ENCODE data around the gene ACTRT2. TPM values are rescaled to one million over a fixed set of nuclear protein-coding genes. Genes with fewer than 3 reads are reported as not detected.

Gene ACTRT2
- polyA plus RNA-seq, 1 of the 3 experiments (the other 2 are of a cell fraction) = not detected

DNA sequence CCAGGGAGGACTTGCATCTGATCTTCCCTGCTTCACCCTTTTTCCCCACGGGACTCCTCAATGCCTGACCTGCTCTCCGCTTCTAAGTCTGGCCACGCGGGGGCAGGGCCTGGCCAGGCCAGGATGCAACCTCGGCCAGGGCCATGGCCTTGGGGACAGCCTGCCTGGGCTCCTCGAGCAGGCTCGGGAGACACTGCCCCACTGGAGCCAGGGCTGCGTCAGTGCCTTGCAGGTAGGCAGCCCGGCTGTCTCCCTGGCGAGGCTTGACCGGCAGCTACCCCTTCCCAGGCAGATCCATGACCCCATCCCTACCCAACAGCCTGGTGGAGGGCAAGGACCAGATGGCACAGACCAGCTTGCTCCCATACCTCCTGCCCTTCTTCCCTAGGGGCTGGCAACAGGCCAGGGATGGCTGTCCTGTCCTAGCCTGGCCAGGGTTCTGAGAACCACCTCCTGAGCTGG, 45.0 kb downstream of the ACTRT2 start:
- peaks cover 53% of the 10 kb centered on the region for H3K27me3 ChIP-seq (ENCODE audit: insufficient read depth)
- H3K4me1 ChIP-seq (ENCODE audit: control insufficient read depth in 1 of 2, insufficient read depth in 2 of 2, low read depth in 1 of 2, low read length in 1 of 2) = no peaks in the 10 kb centered on the region
- no peak overlapping the region for H3K9ac ChIP-seq
- ChIA-PET POLR2A (no interaction called here), CTCF (interaction anchor here (0.7 to 1.2 kb wide), 4 partner anchors 12 to 358 kb away, joined by 3 to 4 read pairs (median 3); no protein-coding TSS in a partner anchor)
- H3K9me3 ChIP-seq = no peaks in the 10 kb centered on the region
- no peaks in the 10 kb centered on the region for H3F3A ChIP-seq (replicated peaks; ENCODE audit: insufficient read depth)
- no peaks in the 10 kb centered on the region for H3K79me2 ChIP-seq (ENCODE audit: insufficient read depth)
- no peak overlapping the region for H3K27ac ChIP-seq (ENCODE audit: low read depth in 2 of 2, low read length in 1 of 2)
- TF ChIP-seq SMC3 (IDR thresholded peaks at IDR 0.05; ENCODE audit: low read depth, low read length) = peak; percentile 37; the same call in 1 of the 2 replicates
- no peak for TF ChIP-seq CHD2 (IDR thresholded peaks at IDR 0.05; ENCODE audit: low read length, partially characterized antibody)
- TF ChIP-seq GATA2 (CRISPR knock-in tag; IDR thresholded peaks at IDR 0.05) = no peak
- TF ChIP-seq, protein P1, sequence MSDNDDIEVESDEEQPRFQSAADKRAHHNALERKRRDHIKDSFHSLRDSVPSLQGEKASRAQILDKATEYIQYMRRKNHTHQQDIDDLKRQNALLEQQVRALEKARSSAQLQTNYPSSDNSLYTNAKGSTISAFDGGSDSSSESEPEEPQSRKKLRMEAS (IDR thresholded peaks at IDR 0.05; ENCODE audit: low read depth) = no peak
- no peak for TF ChIP-seq EZH2phosphoT487 (IDR thresholded peaks at IDR 0.05; ENCODE audit: borderline replicate concordance, low read depth)
- peak; percentile 47 for TF ChIP-seq RAD21 (IDR thresholded peaks at IDR 0.05; ENCODE audit: low read length)
- TF ChIP-seq, protein P2, sequence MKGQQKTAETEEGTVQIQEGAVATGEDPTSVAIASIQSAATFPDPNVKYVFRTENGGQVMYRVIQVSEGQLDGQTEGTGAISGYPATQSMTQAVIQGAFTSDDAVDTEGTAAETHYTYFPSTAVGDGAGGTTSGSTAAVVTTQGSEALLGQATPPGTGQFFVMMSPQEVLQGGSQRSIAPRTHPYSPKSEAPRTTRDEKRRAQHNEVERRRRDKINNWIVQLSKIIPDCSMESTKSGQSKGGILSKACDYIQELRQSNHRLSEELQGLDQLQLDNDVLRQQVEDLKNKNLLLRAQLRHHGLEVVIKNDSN (IDR thresholded peaks at IDR 0.05; ENCODE audit: borderline replicate concordance, low read depth) = no peak
- no peak for TF ChIP-seq JUND (IDR thresholded peaks at IDR 0.05)
- no peak for TF ChIP-seq MXI1 (IDR thresholded peaks at IDR 0.05; ENCODE audit: low read depth, low read length)
- TF ChIP-seq, protein P3, sequence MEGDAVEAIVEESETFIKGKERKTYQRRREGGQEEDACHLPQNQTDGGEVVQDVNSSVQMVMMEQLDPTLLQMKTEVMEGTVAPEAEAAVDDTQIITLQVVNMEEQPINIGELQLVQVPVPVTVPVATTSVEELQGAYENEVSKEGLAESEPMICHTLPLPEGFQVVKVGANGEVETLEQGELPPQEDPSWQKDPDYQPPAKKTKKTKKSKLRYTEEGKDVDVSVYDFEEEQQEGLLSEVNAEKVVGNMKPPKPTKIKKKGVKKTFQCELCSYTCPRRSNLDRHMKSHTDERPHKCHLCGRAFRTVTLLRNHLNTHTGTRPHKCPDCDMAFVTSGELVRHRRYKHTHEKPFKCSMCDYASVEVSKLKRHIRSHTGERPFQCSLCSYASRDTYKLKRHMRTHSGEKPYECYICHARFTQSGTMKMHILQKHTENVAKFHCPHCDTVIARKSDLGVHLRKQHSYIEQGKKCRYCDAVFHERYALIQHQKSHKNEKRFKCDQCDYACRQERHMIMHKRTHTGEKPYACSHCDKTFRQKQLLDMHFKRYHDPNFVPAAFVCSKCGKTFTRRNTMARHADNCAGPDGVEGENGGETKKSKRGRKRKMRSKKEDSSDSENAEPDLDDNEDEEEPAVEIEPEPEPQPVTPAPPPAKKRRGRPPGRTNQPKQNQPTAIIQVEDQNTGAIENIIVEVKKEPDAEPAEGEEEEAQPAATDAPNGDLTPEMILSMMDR (IDR thresholded peaks at IDR 0.05) = peak; percentile 49
- TF ChIP-seq, protein P4, sequence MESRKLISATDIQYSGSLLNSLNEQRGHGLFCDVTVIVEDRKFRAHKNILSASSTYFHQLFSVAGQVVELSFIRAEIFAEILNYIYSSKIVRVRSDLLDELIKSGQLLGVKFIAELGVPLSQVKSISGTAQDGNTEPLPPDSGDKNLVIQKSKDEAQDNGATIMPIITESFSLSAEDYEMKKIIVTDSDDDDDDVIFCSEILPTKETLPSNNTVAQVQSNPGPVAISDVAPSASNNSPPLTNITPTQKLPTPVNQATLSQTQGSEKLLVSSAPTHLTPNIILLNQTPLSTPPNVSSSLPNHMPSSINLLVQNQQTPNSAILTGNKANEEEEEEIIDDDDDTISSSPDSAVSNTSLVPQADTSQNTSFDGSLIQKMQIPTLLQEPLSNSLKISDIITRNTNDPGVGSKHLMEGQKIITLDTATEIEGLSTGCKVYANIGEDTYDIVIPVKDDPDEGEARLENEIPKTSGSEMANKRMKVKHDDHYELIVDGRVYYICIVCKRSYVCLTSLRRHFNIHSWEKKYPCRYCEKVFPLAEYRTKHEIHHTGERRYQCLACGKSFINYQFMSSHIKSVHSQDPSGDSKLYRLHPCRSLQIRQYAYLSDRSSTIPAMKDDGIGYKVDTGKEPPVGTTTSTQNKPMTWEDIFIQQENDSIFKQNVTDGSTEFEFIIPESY (IDR thresholded peaks at IDR 0.05; ENCODE audit: borderline replicate concordance, low read depth) = no peak
- H3K4me3 ChIP-seq (ENCODE audit: low read depth in 2 of 2, low read length in 1 of 2) = no peak overlapping the region
- no peaks in the 10 kb centered on the region for H3K36me3 ChIP-seq (replicated peaks in 1 of 2; ENCODE audit: control insufficient read depth in 1 of 2, insufficient read depth in 2 of 2, low read length in 1 of 2)
- H3K9me2 ChIP-seq = no peaks in the 10 kb centered on the region
- H3K4me2 ChIP-seq = no peak overlapping the region
- WGBS (ENCODE audit: low lambda C conversion rate) = 11% methylated on average over 4 of the region's 11 CpGs
- peak; percentile 71 for DNase-seq
- no peaks in the 10 kb centered on the region for H4K20me1 ChIP-seq (ENCODE audit: insufficient read depth)
- H2AFZ ChIP-seq (ENCODE audit: low read depth) = no peak overlapping the region

DNA sequence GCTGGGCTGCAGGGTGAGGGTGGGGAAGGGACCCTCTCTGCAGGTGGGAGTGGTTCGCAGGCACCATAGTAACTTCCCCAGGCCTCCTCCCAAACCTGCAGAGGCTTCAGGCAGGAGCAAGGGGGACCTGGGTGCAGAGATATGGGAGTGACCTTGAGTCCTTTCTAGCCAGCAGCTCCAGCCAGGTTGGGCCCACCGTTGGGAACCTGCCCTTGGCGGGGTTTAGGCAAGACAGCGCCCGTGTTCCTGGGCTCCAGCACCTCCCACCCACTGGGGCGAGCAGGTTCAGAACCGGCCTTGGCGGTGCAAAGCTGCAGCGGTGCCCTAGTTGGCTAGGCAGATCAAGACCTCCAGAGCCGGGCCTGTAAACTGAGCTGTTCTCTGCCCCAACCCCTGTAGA, 45.6 kb downstream of the ACTRT2 start:
- CTCF ChIA-PET = interaction anchor here (0.7 to 1.1 kb wide), 2 partner anchors 14 to 119 kb away, joined by 3 read pairs; no protein-coding TSS in a partner anchor
- H3K36me3 ChIP-seq (replicated peaks in 1 of 2; ENCODE audit: control insufficient read depth in 1 of 2, insufficient read depth in 2 of 2, low read length in 1 of 2) = no peaks in the 10 kb centered on the region
- H3K27me3 ChIP-seq (ENCODE audit: insufficient read depth) = peaks cover 59% of the 10 kb centered on the region
- H3K9me3 ChIP-seq = no peaks in the 10 kb centered on the region
- H3K9me2 ChIP-seq = no peaks in the 10 kb centered on the region
- DNase-seq = peak; percentile 16
- H2AFZ ChIP-seq (ENCODE audit: low read depth) = no peak overlapping the region
- no peak for TF ChIP-seq YY1 (IDR thresholded peaks at IDR 0.05; ENCODE audit: low read depth)
- TF ChIP-seq ELF1 (IDR thresholded peaks at IDR 0.05) = no peak
- TF ChIP-seq EP300 (IDR thresholded peaks at IDR 0.05; ENCODE audit: borderline replicate concordance in 1 of 2, low read depth in 1 of 2, low read length in 1 of 2) = no peak
- no peak for TF ChIP-seq NRF1 (IDR thresholded peaks at IDR 0.05; ENCODE audit: low read depth, low read length)
- no peak for TF ChIP-seq RAD21 (IDR thresholded peaks at IDR 0.05; ENCODE audit: low read length)
- no peak for TF ChIP-seq TCF12 (IDR thresholded peaks at IDR 0.05)
- no peak for TF ChIP-seq SMC3 (IDR thresholded peaks at IDR 0.05; ENCODE audit: low read depth, low read length)
- TF ChIP-seq, protein P4 (IDR thresholded peaks at IDR 0.05; ENCODE audit: borderline replicate concordance, low read depth) = no peak
- TF ChIP-seq SIN3A (IDR thresholded peaks at IDR 0.05; ENCODE audit: borderline replicate concordance, low read depth, low read length) = no peak
- TF ChIP-seq RFX5 (IDR thresholded peaks at IDR 0.05; ENCODE audit: low read length) = no peak
- no peak for TF ChIP-seq JUND (IDR thresholded peaks at IDR 0.05)
- TF ChIP-seq, protein P5, sequence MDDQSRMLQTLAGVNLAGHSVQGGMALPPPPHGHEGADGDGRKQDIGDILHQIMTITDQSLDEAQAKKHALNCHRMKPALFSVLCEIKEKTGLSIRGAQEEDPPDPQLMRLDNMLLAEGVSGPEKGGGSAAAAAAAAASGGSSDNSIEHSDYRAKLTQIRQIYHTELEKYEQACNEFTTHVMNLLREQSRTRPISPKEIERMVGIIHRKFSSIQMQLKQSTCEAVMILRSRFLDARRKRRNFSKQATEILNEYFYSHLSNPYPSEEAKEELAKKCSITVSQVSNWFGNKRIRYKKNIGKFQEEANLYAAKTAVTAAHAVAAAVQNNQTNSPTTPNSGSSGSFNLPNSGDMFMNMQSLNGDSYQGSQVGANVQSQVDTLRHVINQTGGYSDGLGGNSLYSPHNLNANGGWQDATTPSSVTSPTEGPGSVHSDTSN (IDR thresholded peaks at IDR 0.05) = no peak
- no peak for TF ChIP-seq MEF2A (IDR thresholded peaks at IDR 0.05; ENCODE audit: borderline replicate concordance, low read depth)
- H3K4me3 ChIP-seq (ENCODE audit: low read depth in 2 of 2, low read length in 1 of 2) = no peak overlapping the region
- POLR2A ChIA-PET = no interaction called here
- H3K4me2 ChIP-seq = no peak overlapping the region
- H3K9ac ChIP-seq = no peak overlapping the region
- no peak overlapping the region for H3K27ac ChIP-seq (ENCODE audit: low read depth in 2 of 2, low read length in 1 of 2)
- no peaks in the 10 kb centered on the region for H3F3A ChIP-seq (replicated peaks; ENCODE audit: insufficient read depth)
- 41% methylated on average over 9 of the region's 10 CpGs for WGBS (ENCODE audit: low lambda C conversion rate)
- H3K79me2 ChIP-seq (ENCODE audit: insufficient read depth) = no peaks in the 10 kb centered on the region
- no peaks in the 10 kb centered on the region for H4K20me1 ChIP-seq (ENCODE audit: insufficient read depth)
- H3K4me1 ChIP-seq (ENCODE audit: control insufficient read depth in 1 of 2, insufficient read depth in 2 of 2, low read depth in 1 of 2, low read length in 1 of 2) = no peaks in the 10 kb centered on the region

Data from SK-N-SH (cell line).